ENCODE measurements around the gene APOA1. TPM values are rescaled to one million over a fixed set of nuclear protein-coding genes. Genes with fewer than 3 reads are reported as not detected.

The APOA1 gene
- polyA plus RNA-seq, 1 donor (not counting 4 experiments of a cell fraction or from before 2014, with no cell fraction given), result not detected

DNA sequence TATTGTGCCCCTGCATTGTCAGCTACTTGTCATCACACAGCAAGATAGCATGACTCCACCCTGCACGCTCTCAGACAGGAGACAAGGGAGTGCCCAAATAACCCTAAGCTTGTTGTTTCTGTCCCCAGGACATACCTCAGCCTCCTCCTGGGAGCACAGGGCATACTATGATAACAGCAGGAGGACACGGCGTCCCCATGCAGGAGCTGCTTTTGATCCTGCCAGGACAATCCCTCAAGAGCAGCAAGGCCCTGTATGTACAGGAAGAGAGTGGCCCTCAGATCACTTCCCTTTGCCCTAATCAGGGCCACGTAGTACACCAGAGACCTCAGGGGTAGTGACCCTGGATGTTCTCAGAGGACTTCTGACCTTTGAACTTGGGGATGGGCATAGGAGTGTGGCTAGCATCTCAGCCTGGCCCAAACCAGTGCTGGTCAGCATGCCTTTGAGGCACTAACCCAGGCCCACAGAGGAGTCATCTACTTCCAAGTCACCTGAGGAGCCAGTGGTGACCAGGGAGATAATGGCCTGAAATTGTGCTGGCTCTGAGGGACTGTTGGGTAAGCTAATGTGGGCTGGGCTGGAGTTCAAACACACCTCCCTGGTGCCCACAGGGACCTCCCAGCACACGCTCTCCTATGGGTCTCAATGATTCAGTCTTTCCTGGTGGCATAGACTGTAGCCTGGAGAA lies 23.5 kb downstream of the APOA1 start:
- H3K4me2 ChIP-seq (ENCODE audit: control insufficient read depth, extremely low read depth, insufficient read depth, low read depth, low read length), result no peak overlapping the region
- H2AFZ ChIP-seq (ENCODE audit: control insufficient read depth, low read length), result no peak overlapping the region
- H3K4me3 ChIP-seq (ENCODE audit: control insufficient read depth in 2 of 3, extremely low read depth in 1 of 3, insufficient read depth in 2 of 3, low read depth in 1 of 3, low read length in 3 of 3), result no peak overlapping the region
- TF ChIP-seq, protein P1, sequence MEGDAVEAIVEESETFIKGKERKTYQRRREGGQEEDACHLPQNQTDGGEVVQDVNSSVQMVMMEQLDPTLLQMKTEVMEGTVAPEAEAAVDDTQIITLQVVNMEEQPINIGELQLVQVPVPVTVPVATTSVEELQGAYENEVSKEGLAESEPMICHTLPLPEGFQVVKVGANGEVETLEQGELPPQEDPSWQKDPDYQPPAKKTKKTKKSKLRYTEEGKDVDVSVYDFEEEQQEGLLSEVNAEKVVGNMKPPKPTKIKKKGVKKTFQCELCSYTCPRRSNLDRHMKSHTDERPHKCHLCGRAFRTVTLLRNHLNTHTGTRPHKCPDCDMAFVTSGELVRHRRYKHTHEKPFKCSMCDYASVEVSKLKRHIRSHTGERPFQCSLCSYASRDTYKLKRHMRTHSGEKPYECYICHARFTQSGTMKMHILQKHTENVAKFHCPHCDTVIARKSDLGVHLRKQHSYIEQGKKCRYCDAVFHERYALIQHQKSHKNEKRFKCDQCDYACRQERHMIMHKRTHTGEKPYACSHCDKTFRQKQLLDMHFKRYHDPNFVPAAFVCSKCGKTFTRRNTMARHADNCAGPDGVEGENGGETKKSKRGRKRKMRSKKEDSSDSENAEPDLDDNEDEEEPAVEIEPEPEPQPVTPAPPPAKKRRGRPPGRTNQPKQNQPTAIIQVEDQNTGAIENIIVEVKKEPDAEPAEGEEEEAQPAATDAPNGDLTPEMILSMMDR (optimal IDR thresholded peaks at IDR 0.05 in 1 of 3, IDR thresholded peaks at IDR 0.05 in 1 of 3, conservative IDR thresholded peaks at IDR 0.05 in 1 of 3; ENCODE audit: extremely low read depth in 1 of 3, insufficient read depth in 2 of 3, low read length in 3 of 3), result no peak
- TF ChIP-seq EZH2 (IDR thresholded peaks at IDR 0.05; ENCODE audit: low read length), result no peak
- H3K9me3 ChIP-seq (ENCODE audit: control insufficient read depth, low read depth, low read length), result no peaks in the 10 kb centered on the region
- DNase-seq (ENCODE audit: low read depth, low spot score), result no peak
- H3K27ac ChIP-seq (ENCODE audit: control insufficient read depth, insufficient read depth, low read length), result no peak overlapping the region
- H3K36me3 ChIP-seq (ENCODE audit: control insufficient read depth in 2 of 2, extremely low read depth in 1 of 2, insufficient read depth in 2 of 2, low read length in 2 of 2), result no peaks in the 10 kb centered on the region
- dilution Hi-C loops (cut with MboI; ENCODE audit: extremely low pct_ligation_motif_present, low sequenced_read_pairs), result no loop called here
- no peaks in the 10 kb centered on the region for H4K20me1 ChIP-seq (ENCODE audit: control insufficient read depth, extremely low read depth, insufficient read depth, low read length)
- H3K79me2 ChIP-seq (ENCODE audit: control insufficient read depth, insufficient read depth, low read length), result no peaks in the 10 kb centered on the region
- no peaks in the 10 kb centered on the region for H3K27me3 ChIP-seq (ENCODE audit: control insufficient read depth, extremely low read depth, insufficient read depth, low read length)
- H3K9me1 ChIP-seq (ENCODE audit: control insufficient read depth, extremely low read depth, insufficient read depth, low read length), result no peaks in the 10 kb centered on the region
- H3K9ac ChIP-seq (ENCODE audit: control insufficient read depth, extremely low read depth, insufficient read depth, low read length), result no peak overlapping the region
- no peak for FAIRE-seq
- no peaks in the 10 kb centered on the region for H3K4me1 ChIP-seq (ENCODE audit: control insufficient read depth, extremely low read depth, insufficient read depth, low read length)

DNA sequence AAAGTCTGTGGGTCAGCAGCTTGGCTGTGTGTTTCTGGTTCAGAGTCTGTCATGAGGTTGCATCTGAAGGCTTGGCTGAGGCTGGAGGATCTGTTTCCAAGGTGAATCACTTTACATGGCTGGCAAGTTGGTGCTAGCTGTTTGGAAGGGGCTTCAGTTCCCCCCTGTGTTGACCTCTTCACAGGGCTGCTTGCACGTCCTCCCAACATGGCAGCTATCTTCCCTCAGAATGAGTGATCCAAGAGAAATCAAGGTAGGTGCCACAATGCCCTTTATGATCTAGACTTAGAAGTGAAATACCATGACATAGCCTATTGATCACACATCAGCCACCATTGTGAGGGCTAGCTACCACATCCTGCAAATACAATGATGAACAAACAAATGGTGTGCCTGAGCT lies 24.3 kb downstream of the APOA1 start:
- no peak overlapping the region for H3K27ac ChIP-seq (ENCODE audit: control insufficient read depth, insufficient read depth, low read length)
- H3K9ac ChIP-seq (ENCODE audit: control insufficient read depth, extremely low read depth, insufficient read depth, low read length), result no peak overlapping the region
- no peaks in the 10 kb centered on the region for H3K79me2 ChIP-seq (ENCODE audit: control insufficient read depth, insufficient read depth, low read length)
- no peaks in the 10 kb centered on the region for H4K20me1 ChIP-seq (ENCODE audit: control insufficient read depth, extremely low read depth, insufficient read depth, low read length)
- no peaks in the 10 kb centered on the region for H3K36me3 ChIP-seq (ENCODE audit: control insufficient read depth in 2 of 2, extremely low read depth in 1 of 2, insufficient read depth in 2 of 2, low read length in 2 of 2)
- DNase-seq (ENCODE audit: low read depth, low spot score) (no peak), FAIRE-seq (no peak)
- no peak overlapping the region for H2AFZ ChIP-seq (ENCODE audit: control insufficient read depth, low read length)
- no peak for TF ChIP-seq EZH2 (IDR thresholded peaks at IDR 0.05; ENCODE audit: low read length)
- TF ChIP-seq, protein P1 (optimal IDR thresholded peaks at IDR 0.05 in 1 of 3, IDR thresholded peaks at IDR 0.05 in 1 of 3, conservative IDR thresholded peaks at IDR 0.05 in 1 of 3; ENCODE audit: extremely low read depth in 1 of 3, insufficient read depth in 2 of 3, low read length in 3 of 3), result no peak
- H3K27me3 ChIP-seq (ENCODE audit: control insufficient read depth, extremely low read depth, insufficient read depth, low read length), result no peaks in the 10 kb centered on the region
- H3K9me1 ChIP-seq (ENCODE audit: control insufficient read depth, extremely low read depth, insufficient read depth, low read length), result no peaks in the 10 kb centered on the region
- H3K4me2 ChIP-seq (ENCODE audit: control insufficient read depth, extremely low read depth, insufficient read depth, low read depth, low read length), result no peak overlapping the region
- H3K9me3 ChIP-seq (ENCODE audit: control insufficient read depth, low read depth, low read length), result no peaks in the 10 kb centered on the region
- H3K4me1 ChIP-seq (ENCODE audit: control insufficient read depth, extremely low read depth, insufficient read depth, low read length), result no peaks in the 10 kb centered on the region
- H3K4me3 ChIP-seq (ENCODE audit: control insufficient read depth in 2 of 3, extremely low read depth in 1 of 3, insufficient read depth in 2 of 3, low read depth in 1 of 3, low read length in 3 of 3), result no peak overlapping the region
- dilution Hi-C loops (cut with MboI; ENCODE audit: extremely low pct_ligation_motif_present, low sequenced_read_pairs), result no loop called here
